Stimulated activated CD8-positive, alpha-beta memory T cell treated with anti-CD3 and anti-CD28 coated beads, Interleukin-4, amount 100 ng/mL, for 24 hours (primary cell): ENCODE data around the gene CCSER1.

ENCODE experiments used
- DNase-seq: peaks from one replicate; pipeline ENCODE4 v3.0.0-alpha.2; 2020; ENCODE audit warnings: low read depth

The CCSER1 gene

GRCh38 chr4:90198086-90198847 lies 71.1 kb downstream of the CCSER1 start:
- DNase-seq = no peak

- no peak for DNase-seq
Measured at GRCh38 chr4:90207887-90208454, 80.8 kb downstream of the CCSER1 start.

DNA sequence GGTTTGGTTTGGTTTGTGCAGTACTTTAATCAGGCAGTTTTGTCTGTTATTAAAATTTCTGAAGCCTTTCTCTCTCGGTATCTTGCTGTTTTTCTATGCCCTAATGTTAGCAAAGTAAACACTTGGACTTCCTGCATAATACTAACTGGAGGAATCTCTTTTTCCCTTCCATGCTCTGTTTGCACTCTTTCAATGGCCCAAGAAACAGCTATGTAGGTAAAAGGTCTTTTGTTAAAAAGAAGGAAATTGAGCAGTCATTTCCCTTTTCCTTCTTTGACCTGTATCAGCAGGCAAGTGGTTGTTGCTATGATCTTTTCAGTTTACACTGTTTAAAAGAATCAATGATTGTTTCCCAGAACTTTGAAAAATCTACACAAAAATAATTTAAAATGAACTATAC lies 82.7 kb downstream of the CCSER1 start:
- no peak for DNase-seq

- DNase-seq = no peak
Measured at GRCh38 chr4:90211174-90211573, 84.0 kb downstream of the CCSER1 start.

- no peak for DNase-seq
Measured at GRCh38 chr4:90215286-90215685, 88.1 kb downstream of the CCSER1 start.

- DNase-seq = no peak
Measured at GRCh38 chr4:90219822-90220221, 92.6 kb downstream of the CCSER1 start.

- DNase-seq = no peak
Measured at GRCh38 chr4:90220459-90220858, 93.3 kb downstream of the CCSER1 start.

DNA sequence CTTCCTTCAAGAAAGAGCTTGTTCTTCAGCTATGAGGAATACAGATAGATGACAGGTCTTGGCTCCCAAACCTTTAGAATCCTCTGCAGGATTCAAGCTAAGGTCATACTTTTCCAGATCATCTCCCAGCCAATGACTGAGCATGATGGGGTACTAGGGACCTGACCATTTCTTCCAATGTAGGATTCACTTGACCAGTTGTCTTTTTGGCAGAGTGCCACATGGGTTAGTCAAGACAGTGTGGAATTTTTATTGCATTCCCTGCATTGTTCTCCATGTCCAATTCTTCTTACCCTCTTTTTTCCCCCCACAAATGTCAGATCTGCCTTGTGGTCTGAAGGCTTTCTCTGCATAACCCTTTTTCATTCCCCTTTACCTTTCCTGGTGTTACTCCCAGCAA lies 99.5 kb downstream of the CCSER1 start:
- DNase-seq = no peak

- DNase-seq = no peak
Measured at GRCh38 chr4:90227177-90227576, 100.0 kb downstream of the CCSER1 start.

DNA sequence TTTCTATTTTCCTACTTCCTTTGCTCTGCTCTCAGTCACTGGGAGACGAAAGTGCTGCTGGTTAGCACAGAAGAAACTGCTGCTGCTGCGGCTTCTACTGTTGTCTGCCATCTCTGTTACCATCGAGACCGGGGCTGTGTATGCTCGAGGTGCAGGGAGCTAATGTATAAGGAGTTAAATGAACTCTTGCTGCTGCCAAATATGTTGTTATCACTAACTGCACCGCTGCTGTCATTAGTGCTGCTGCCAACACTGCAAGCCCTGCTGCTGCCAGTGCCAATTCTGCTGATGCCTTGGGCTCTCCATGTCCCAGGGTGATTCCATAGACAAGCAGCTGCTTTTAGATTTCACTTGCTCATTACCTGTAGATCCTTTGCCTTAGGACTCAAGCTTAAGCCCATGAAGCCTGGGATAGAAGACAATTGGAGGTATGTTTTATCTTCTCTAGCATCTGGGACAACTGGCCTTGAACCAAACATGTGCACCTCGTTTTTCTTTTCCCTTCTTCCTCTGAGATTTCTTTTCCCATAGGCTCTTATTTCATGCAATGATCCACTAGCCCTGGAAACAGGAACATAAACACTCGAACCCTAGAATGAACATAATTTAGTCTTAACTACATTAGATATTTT lies 107.8 kb downstream of the CCSER1 start:
- no peak for DNase-seq

DNA sequence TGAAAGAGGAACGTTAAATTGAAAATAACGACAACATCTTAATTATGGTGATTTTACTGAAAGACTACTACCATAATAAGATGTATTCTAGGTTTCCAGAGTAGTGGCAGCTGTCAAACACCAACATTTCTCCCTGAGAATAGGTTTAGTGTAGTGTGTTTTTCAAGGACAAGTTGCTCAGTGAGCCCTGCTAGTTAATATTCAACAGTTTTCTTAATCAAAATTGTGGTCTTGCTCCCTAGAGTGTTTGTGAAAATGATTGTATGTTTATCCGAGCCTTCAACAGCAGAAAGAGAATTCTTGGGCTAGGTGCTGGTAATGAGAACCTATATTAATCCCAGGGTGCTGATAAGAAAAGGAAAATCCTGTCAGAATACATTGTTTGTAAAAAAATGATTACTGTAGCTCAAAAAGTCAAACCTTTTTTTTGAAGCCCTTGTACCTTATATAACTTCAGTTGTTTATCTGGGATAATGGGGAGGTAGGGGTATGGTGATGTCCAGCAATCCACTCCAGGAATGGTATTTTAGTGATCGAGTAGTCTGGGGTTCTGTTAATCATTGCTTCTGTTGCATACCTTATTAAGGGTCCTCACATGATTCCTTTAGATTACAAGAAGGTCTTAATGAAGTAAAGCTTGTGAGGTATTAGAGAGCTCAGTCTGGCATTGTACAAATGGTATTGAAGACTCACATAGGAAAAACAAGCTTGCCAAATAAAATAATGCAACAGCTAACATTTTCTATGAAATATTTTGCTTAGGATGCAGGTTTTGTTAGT lies 110.7 kb downstream of the CCSER1 start:
- no peak for DNase-seq

GRCh38 chr4:90240333-90240732 lies 113.1 kb downstream of the CCSER1 start:
- no peak for DNase-seq

- DNase-seq = no peak
Measured at GRCh38 chr4:90241008-90241407, 113.8 kb downstream of the CCSER1 start.

DNA sequence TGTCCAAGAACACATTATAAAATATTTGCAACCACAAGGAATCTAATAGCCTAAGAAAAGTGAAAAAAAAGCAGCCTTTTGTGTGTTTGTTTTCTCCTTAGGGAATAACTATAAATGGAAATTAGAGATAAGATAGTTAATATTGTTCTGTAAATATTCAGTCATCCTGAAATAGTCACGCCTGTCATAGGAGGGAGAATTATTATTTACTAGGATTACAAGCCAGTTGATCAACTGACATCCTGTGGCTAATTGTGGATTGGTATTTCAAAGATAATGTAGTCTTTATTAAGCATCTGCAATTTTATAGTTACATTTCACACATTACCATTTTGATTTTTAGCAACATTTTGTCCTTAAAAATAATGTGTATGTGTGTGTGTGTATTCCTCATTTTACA lies 118.6 kb downstream of the CCSER1 start:
- DNase-seq = no peak

DNA sequence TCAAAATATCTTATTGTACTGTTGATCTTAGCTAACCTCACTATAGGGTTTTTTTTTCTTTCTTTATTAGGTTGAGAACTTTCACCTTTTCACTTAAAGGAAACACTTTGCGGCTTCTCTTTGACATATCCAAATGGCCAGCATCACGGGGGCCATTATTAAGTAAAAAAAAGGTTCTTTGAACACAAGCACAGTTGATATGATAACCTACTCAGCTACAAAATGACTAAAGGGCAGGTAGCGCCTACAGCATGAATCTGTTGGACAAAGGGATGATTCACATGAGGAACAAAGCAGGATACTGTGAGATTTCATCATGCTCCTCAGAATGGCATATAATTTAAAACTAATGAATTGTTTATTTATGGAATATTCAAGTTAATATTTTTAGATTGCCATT lies 119.6 kb downstream of the CCSER1 start:
- no peak for DNase-seq

- DNase-seq = no peak
Measured at GRCh38 chr4:90254357-90254756, 127.2 kb downstream of the CCSER1 start.

- DNase-seq = no peak
Measured at GRCh38 chr4:90274175-90274574, 147.0 kb downstream of the CCSER1 start.

- DNase-seq = no peak
Measured at GRCh38 chr4:90280954-90281353, 153.8 kb downstream of the CCSER1 start.

- DNase-seq = no peak
Measured at GRCh38 chr4:90281541-90282355, 154.6 kb downstream of the CCSER1 start.

DNA sequence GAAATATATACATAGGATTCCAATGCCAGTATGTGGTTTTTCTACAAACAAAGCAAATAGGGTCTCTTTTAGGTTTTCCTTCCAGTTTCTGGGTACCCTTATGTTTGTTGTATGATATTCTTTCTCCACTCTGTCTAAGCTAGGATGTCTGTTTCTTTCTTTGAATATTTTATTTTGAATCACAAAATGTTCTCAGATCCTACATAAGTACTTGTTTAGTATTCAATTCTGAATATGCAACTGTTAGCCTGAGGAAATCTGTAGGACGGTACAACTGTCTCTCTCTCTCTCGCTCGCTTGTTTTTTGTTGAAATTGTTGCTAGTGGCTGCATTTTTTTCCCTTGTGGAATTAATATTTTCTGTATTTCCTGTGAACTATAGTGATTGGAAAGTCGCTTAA lies 163.2 kb downstream of the CCSER1 start:
- no peak for DNase-seq

DNA sequence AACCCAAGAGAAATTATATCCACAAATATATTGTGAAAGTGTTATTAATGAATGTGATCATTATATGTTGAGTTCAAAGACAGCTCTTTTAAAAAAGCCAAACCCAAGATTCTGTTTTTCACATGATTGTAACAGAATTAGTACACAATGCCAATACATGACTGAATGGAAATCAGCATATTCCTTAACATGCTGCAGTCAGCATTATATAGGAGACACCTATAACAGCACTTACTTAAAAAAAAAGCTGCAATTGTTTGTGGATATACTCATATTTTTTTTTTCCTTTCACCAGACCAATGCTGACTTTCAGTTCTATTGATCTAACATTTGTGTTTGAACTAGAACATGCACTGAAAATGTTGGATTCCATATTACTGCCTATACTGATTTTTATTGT lies 165.2 kb downstream of the CCSER1 start:
- no peak for DNase-seq

DNA sequence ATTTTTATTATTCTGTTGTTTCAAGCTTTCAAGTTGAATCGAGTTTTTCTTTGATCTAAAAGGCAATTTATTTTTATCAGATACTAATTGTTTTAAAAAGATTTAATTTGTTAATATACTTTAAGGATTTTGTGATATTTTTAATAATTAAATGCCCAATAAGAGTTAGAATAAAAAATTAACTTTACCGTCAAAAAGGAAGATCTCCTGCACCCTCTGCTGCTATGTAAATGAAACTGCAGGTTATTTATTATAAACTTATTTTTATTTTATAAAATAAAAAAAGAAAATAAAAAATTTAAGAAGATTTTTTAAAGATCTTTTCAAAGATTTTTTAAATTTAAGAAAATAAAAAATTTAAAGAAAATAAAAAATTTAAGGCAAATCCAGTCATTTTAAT lies 166.1 kb downstream of the CCSER1 start:
- DNase-seq = no peak
